ENCODE measurements around the gene PRAC2.

The PRAC2 gene

GRCh38 chr17:48752399-48753288, 29.7 kb downstream of the PRAC2 start:
- ATAC-seq = no peak
- TF ChIP-seq CREB5 (CRISPR knock-in tag; IDR thresholded peaks at IDR 0.05; ENCODE audit: low read depth) = no peak
- no peak for TF ChIP-seq ZFP30 (CRISPR knock-in tag; IDR thresholded peaks at IDR 0.05)
- TF ChIP-seq GLIS3 (CRISPR knock-in tag; IDR thresholded peaks at IDR 0.05) = no peak
- no peak for TF ChIP-seq ARNTL (CRISPR knock-in tag; IDR thresholded peaks at IDR 0.05; ENCODE audit: borderline replicate concordance, low read depth)
- no peak for TF ChIP-seq ZFP3 (CRISPR knock-in tag; IDR thresholded peaks at IDR 0.05)
- TF ChIP-seq ZNF70 (CRISPR knock-in tag; IDR thresholded peaks at IDR 0.05) = no peak
- no peak for TF ChIP-seq TSHZ2 (CRISPR knock-in tag; IDR thresholded peaks at IDR 0.05)
- no peak for TF ChIP-seq PATZ1 (CRISPR knock-in tag; IDR thresholded peaks at IDR 0.05; ENCODE audit: borderline replicate concordance)

GRCh38 chr17:48753794-48754499, 31.0 kb downstream of the PRAC2 start:
- TF ChIP-seq ZFP3 (CRISPR knock-in tag; IDR thresholded peaks at IDR 0.05) (no peak), OSR1 (CRISPR knock-in tag; IDR thresholded peaks at IDR 0.05) (no peak), ESRRG (CRISPR knock-in tag; IDR thresholded peaks at IDR 0.05) (no peak), ZNF70 (CRISPR knock-in tag; IDR thresholded peaks at IDR 0.05) (no peak), TSHZ2 (CRISPR knock-in tag; IDR thresholded peaks at IDR 0.05) (no peak), ZNF565 (CRISPR knock-in tag; conservative IDR thresholded peaks at IDR 0.05; ENCODE audit: low read depth) (no peak), TOX (CRISPR knock-in tag; IDR thresholded peaks at IDR 0.05; ENCODE audit: borderline replicate concordance) (no peak), ZC3H10 (CRISPR knock-in tag; IDR thresholded peaks at IDR 0.05) (no peak), TCF4 (CRISPR knock-in tag; IDR thresholded peaks at IDR 0.05; ENCODE audit: borderline replicate concordance) (no peak), POU6F1 (CRISPR knock-in tag; IDR thresholded peaks at IDR 0.05; ENCODE audit: borderline replicate concordance, low read depth) (no peak), BACH2 (CRISPR knock-in tag; IDR thresholded peaks at IDR 0.05; ENCODE audit: borderline replicate concordance) (no peak), ARNTL (CRISPR knock-in tag; IDR thresholded peaks at IDR 0.05; ENCODE audit: borderline replicate concordance, low read depth) (no peak), ISL1 (CRISPR knock-in tag; IDR thresholded peaks at IDR 0.05) (no peak)
- ATAC-seq = peak; percentile 6; the same call in 2 of the 3 replicates
